Activated CD8-positive, alpha-beta memory T cell treated with anti-CD3 and anti-CD28 coated beads, Interleukin-2, amount 50 U/mL, for 1 hour (primary cell): ENCODE measurements around the gene PLXNB2.

Experiments
- DNase-seq: peaks from one replicate; pipeline ENCODE4 v3.0.0-alpha.2; 2020; ENCODE audit errors: extremely low read depth

The PLXNB2 gene

DNA sequence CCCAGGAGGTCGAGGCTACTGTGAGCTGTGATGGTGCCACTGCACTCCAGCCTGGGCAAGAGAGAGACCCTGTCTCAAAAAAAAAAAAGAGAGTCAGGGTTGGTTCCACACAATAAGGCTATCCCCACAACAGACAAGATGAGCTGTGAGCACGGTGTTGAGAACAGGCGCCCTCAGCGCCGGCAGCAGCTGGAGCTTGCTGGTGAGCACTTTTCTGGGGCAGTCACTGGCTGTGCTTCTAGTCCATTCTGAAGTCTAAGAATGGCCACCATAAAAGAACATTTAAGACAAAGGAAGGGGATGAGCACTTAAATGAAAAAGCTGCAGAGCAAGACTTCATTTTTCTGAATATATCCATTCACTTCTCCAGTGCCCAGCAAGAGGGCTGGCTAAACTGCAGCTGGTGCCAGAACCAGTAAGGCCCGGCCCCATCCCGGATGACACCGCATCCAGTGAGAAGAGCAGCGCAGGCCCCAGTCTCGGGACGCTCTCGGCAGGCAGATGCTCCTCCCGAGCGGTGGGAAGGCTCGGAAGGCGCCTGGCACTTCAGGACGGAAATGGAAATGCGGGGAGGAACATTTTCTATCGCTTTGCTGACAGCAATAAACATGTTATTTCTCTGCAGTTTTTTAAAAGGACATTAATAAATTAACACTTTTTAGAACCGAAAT, 74.8 kb downstream of the PLXNB2 start:
- DNase-seq: no peak

DNA sequence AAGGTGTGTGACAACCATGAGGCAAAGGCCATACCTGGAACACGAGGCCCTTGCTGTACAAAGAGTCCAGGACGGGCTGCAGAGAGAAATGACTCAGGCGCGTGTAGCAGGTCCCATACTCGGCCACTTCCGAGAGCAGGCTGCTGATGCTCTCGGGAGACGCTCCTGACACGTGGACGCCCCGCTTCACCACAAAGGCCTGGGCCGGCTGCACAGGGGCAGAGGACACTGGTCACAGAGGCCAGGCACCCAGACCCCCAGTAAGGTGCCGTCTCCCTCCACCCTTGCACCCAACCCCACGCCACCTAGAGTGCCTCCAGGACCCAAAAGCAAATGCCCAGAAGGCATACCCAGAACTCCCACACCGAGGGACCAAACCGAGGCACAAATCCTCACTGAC, 78.1 kb downstream of the PLXNB2 start:
- DNase-seq: no peak

DNA sequence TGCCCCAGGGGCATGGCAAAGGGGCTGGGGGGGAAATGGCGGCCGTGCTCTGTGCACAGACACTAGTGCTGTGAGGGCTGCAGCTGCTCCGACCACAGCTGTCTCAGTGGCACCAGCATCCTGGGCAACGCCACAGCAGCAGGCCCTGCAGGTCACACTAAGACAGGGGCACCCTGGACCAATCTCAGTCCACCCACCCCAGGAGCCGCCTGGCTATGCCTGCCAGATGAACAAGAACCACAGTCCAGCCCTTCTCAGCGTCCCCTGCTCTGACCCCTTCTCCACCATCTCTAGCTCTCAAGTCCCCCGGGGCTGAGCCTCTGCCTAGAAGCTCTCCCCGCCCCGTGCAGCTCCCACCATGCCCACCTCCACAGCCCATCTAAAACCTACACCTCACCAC, 79.1 kb downstream of the PLXNB2 start:
- no peak for DNase-seq

DNA sequence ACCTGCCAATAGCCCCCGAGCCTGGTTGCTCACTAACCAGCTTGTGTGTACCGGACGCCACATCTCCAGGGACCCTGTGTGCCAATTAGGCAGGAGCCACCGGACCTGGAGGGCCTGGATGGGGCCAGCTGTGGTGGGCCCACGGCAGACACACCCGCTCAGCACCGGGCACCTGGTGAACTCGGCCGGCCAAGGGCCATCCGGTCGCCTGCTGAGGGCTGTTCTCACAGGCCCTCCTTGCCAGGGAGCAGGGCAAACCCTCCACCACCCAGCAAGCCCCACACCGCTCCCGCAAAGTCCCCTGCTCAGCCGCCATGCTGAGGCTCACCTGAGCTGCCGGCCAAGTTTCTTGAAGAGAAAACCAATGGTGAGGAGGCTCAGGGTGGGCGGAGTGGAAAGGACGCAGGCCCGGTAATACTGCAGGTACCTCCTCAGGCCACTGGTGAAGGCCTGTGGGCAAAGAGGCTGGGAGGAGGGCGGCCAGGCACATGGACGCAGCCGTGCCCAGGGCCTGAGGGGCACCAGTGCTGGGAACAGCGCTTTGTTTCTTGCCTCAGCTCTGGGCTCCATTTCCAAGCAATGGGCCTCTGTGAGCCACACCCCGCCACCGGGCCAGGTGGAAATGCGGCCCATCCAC, 79.7 kb downstream of the PLXNB2 start:
- DNase-seq: no peak

GRCh38 chr22:50226875-50227165, 80.6 kb downstream of the PLXNB2 start:
- DNase-seq: no peak

GRCh38 chr22:50226063-50226874, 81.2 kb downstream of the PLXNB2 start:
- DNase-seq: no peak

DNA sequence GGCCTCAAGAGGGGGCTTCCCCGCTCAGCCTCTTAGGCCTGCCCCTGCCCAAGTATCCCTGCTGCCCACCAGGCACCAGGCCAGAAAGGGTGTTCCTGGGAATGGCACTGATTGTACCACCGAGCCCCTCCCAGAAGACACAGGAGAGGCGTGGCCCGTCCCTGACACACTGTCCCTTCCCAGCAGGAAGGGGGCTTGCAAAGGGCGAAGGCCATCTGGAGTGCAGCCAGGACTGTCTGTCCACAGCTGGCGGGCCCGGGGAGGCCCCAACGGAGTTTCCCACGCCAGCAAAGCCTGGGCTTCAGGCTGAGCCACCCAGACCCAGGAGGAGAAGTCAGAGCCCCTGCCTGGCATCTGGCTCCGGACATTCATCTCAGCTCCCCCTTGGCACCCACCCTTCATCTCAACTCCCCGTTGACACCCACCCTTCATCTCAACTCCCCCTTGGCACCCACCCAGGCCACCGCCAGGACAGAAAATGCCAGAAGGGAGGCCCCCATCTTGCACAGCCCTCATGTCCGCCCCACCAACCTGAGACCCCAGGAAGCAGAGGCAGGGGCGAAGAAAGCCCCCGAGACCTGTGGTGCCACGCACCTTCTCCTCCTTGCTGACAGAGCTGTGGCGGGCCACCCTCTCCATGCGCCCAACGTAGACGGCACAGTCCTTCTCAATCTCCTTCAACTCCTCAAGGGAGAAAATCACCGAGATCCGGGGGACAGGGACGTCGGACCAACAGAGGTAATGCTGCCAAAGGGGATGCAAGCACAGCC, 82.1 kb downstream of the PLXNB2 start:
- DNase-seq: no peak
